ENCODE data around the gene CDHR5.

The CDHR5 gene

DNA sequence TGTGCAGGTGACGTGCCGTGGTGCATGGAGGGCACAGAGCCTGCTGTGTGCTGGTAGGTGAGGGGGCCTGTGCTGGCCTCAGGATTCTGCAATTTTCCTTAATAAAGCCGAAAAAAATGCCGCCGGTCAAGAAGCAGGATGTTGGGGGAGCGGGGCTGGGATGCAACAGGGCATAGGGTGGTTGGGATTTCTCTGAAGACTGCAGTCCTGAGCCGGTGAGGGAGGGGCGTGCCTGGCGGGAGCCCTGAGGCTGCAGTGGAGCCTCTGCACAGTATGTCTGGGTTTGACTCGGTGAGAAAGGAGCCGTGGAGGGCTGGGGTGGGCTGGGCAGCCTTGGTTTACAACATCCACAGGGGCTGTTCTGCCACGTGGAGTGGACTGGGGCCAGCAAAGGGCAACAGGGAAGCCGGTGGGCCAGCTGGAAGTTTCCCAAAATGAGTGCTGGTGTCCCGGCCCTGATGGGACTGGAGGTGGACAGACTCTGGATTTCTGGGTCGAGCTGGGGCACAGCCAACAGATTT lies 1.3 kb downstream of the CDHR5 start:
- no peak for TF ChIP-seq CTCF (IDR thresholded peaks at IDR 0.05; ENCODE audit: control extremely low read depth, extremely low read depth, low read depth, missing control alignments)
- ChIA-PET POLR2A (no interaction called here), CTCF (no interaction called here)
- DNase-seq (ENCODE audit: extremely low spot score), result no peak

DNA sequence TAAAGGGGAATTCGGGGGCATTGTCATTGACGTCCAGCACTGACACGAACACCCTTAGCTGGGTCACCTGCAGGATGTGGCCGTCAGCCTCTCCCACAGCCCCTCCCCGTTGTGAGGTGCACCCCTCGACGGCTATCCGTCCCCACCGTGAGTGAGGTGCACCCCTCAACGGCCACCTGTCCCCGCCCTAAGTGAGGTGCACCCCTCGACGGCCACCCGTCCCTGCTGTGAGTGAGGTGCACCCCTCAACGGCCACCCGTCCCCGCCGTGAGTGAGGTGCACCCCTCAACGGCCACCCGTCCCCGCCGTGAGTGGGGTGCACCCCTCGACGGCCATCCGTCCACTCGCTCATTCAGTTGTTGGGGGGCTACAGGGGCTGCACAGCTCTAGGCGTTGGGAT lies 2.9 kb downstream of the CDHR5 start:
- POLR2A ChIA-PET, result no interaction called here
- no peak for DNase-seq (ENCODE audit: extremely low spot score)
- TF ChIP-seq CTCF (IDR thresholded peaks at IDR 0.05; ENCODE audit: control extremely low read depth, extremely low read depth, low read depth, missing control alignments), result no peak
- CTCF ChIA-PET, result no interaction called here

DNA sequence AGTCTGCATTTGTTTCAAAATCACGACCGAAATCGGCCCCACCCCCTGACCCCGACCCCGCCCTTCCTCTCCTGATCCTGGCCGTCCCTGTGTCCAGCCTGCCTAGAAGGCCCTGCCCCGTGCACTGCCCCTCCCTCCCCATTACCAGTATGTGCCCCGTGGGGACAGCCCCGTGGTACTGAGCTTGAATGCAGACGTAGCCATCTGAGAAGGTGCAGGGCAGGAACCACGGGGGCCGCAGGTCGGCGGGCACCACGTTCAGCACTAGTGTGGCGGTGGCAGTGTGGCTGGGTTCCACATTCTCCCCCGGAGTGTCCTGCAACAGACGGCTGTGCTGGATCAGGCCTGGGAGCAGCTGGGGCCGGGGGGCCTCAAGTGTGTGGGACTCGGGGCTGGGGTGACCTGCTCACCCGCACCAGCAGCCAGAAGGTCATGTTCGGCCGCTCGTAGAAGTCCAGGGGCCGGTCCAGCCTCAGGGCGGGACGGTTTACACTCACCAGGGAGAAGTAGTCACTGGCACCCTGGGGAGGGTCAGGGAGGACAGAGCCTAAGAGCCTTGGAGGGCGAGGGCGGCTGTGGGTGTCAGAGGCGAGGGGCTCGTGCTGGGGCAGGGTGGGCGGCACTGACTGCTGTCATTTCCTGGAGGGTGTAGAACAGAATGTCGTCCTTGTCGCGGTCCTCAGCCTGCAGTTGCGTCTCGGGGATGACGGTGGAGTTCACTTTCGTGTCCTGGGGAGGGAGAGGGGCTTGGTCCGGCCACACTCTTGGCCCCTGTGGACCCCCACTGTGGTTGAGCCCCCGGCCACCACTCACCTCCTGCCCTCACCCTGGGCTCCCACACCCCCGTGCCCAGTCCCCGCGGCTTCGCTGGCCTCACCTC lies 3.6 kb downstream of the CDHR5 start:
- ChIA-PET CTCF (no interaction called here), POLR2A (no interaction called here)
- TF ChIP-seq CTCF (IDR thresholded peaks at IDR 0.05; ENCODE audit: control extremely low read depth, extremely low read depth, low read depth, missing control alignments), result no peak
- DNase-seq (ENCODE audit: extremely low spot score), result no peak

DNA sequence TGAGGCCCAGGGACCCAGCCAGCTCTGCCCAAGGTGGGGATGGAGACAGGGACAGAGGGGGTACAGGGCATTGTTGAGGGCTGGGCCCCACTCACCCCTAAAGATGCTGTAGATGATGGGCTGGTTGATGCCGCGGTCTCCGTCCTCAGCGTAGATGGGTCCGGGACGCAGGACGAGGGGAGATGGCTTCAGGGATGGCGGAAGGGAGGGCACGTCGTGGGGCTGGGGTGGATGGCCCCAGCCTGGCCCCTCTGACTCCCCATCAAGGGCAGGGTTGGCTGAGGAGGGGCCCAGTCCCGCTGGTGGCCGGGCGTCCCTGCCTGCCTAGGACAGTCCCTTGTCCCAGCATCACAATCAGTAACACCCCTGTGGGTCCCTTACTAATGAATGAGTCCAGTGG lies 4.6 kb downstream of the CDHR5 start:
- DNase-seq (ENCODE audit: extremely low spot score), result no peak
- POLR2A ChIA-PET, result no interaction called here
- CTCF ChIA-PET, result no interaction called here
- no peak for TF ChIP-seq CTCF (IDR thresholded peaks at IDR 0.05; ENCODE audit: control extremely low read depth, extremely low read depth, low read depth, missing control alignments)

- CTCF ChIA-PET, result no interaction called here
Measured at GRCh38 chr11:619628-620050, 5.1 kb downstream of the CDHR5 start.

More at GRCh38 chr11:619628-620050, 5.1 kb downstream of the CDHR5 start:
- POLR2A ChIA-PET, result no interaction called here
- TF ChIP-seq CTCF (IDR thresholded peaks at IDR 0.05; ENCODE audit: control extremely low read depth, extremely low read depth, low read depth, missing control alignments), result no peak
- no peak for DNase-seq (ENCODE audit: extremely low spot score)

Measured in GM10248 (cell line).